GM19455 (cell line): ENCODE results near the gene LRRC1.

Experiments used
- ATAC-seq: cut with Tn5 transposase; IDR thresholded peaks from one replicate; pipeline ENCODE4 v1.9.1; 2021; ENCODE audit not compliant: unreplicated experiment

The LRRC1 gene

DNA sequence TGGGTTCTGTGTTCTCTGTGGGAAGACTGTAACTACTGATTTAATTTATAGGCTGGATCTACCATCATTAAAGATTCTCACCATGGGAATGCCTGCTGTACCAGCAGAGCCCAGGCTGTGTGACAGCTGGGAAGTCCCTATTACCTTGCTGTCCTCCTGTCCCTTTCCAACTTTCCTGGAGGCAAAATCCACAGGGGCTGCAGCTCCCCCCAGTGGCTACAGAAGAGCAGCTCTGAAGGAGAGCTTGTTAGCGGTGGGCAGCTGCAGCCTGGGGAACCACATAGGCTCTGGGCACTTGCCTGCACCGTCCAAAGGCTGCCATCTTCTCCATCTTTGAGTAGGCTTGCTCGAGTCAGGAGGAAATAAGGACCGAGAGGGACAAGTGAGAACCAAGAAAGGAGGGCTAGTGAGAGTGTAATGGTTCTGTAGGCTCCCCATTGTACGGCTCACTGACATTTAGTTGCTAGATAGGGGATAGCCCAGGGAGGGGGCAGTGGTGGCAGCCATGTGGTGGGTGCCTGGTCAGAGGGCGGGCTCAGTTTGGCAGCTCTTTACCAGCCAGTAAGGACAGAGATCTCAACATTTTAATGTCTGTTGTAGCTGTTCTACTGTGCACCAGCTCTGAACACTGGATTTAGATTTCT lies 161.4 kb downstream of the LRRC1 start:
- no peak for ATAC-seq

- ATAC-seq: no peak
Measured at GRCh38 chr6:53956804-53957203, 162.0 kb downstream of the LRRC1 start.

- no peak for ATAC-seq
Measured at GRCh38 chr6:53959717-53960116, 164.9 kb downstream of the LRRC1 start.

DNA sequence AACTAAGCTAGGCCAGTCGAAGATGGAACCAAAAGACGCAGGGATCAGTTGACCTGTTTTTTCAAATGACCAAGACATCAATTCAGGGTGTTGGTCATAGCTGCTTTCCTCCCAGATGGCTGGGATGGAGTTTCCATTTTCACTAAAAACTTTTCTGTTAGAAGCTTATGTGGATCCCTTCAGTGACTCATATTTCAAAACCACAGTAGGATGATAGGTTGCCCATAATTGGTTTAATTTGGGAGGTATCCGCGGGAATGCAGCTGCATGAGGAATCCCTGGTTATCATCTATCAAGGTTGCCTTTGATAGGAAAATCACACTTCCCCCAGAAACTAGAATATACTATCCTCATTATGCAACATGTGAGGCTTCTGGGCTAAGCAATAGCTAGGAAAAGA lies 165.5 kb downstream of the LRRC1 start:
- ATAC-seq: no peak

DNA sequence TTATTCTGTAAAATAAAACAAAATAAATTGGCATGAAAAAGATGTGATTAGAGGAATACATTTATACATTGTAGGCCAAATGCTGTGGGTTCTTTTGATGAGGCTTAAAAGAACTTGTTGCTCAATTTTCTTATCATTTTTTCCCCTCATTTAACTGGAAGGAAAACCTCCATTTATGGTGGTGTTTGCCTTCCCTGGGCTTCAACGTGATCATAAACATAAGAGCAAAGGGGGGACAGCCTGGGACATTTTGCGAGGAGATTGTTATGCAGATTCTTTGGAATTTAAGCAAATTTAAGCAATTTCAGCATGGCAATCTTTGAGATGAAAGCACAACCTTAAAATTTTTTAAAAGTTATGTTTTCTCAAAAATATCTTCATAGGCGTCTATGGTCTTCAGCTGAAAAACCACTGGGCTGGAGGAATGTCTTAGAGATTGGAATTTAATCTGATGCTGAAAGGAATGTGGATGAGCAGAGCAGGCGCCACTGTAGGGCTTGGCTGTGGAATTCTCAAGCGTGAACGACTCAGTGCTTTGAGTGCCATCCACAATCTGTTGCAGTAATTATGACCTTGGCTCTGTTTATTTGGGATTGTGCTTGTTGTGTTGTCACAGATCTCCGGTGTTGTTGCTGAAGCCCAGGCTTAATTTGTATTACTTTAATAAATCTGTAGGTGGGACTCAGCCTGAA lies 167.0 kb downstream of the LRRC1 start:
- no peak for ATAC-seq

DNA sequence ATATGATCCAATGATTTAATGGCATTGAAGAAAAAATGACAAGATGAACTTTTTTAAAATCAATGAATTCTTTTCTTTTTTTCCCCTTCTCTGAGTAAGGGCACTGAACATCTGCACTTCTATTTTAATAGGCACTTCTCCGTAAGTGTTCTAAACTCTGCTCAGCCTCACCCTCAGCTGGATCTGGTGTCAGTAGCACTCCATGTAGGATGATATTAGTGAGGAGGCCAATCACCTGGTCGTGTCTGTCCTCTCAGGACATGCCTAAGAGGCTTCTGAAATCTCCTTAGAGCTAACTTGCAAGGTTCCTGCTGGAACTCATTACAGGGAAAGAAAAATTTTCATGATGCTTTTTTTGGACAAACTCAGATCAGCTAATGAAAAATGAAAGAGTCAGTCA lies 167.8 kb downstream of the LRRC1 start:
- no peak for ATAC-seq

DNA sequence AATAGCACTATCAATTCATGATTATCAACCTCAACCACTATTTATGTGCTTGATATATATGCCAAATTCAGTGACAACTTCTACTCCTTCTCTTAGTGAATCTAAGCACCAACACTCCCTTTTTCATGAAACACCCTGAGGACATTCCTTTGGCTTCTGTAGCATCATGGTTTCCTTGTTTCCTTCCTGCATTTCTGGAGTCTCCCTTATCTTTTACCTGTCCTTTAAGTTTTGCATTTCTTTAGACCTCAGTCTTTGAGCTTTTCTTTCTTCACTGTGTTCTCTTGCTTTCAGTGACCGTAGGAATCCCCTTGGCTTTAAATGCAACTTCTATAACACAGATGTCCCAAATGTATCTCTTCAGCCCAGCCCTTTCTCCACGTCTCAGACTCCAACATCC lies 172.6 kb downstream of the LRRC1 start:
- ATAC-seq: no peak
